Measurements from ENCODE around the gene IFIT2. TPM values are rescaled to one million over a fixed set of nuclear protein-coding genes. Genes with fewer than 3 reads are reported as not detected.

IFIT2 gene
- total and polyA plus RNA-seq, 2 experiments from 2014 or later: 0.10 TPM; not detected in 1

DNA sequence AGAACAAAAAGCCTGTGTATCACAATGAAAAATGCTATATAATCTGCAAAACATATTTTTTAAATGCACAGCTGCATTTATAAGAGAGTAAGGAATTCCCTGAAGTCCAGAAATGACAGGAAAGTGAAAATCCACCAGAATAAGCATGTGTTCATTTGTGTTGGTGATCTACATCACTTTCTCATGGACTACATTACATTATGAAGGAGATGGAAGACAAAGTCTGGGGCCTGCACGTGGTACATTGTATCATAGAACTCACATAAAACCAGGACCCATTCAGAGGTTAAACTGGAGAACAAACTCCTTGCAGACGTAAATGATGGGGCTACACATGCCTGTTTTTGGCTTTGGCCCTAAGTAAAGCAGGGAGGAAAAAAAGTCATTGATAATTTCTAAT lies 42.3 kb downstream of the IFIT2 start:
- Histone ChIP-seq H3K9me2 (ENCODE audit: insufficient read depth) (peaks cover 2% of the 10 kb centered on the region), H3K4me2 (no peak overlapping the region), H3K4me3 (no peak overlapping the region), H3K4me1 (ENCODE audit: insufficient read depth) (peaks cover 38% of the 10 kb centered on the region), H2AFZ (no peak overlapping the region), H3K79me2 (replicated peaks; ENCODE audit: insufficient read depth) (no peaks in the 10 kb centered on the region), H4K20me1 (replicated peaks; ENCODE audit: insufficient read depth) (no peaks in the 10 kb centered on the region), H3K36me3 (ENCODE audit: insufficient read depth) (no peaks in the 10 kb centered on the region), H3K27me3 (ENCODE audit: insufficient read depth) (no peaks in the 10 kb centered on the region), H3K27ac (ENCODE audit: low read depth) (no peak overlapping the region), H3F3A (replicated peaks; ENCODE audit: low read depth) (no peaks in the 10 kb centered on the region)
- no peak for TF ChIP-seq NANOG (IDR thresholded peaks at IDR 0.05; ENCODE audit: borderline replicate concordance)
- no peak for TF ChIP-seq STAT1 (IDR thresholded peaks at IDR 0.05; ENCODE audit: unreplicated experiment)
- TF ChIP-seq EZH2phosphoT487 (IDR thresholded peaks at IDR 0.05; ENCODE audit: unreplicated experiment): no peak
- TF ChIP-seq, protein P1, sequence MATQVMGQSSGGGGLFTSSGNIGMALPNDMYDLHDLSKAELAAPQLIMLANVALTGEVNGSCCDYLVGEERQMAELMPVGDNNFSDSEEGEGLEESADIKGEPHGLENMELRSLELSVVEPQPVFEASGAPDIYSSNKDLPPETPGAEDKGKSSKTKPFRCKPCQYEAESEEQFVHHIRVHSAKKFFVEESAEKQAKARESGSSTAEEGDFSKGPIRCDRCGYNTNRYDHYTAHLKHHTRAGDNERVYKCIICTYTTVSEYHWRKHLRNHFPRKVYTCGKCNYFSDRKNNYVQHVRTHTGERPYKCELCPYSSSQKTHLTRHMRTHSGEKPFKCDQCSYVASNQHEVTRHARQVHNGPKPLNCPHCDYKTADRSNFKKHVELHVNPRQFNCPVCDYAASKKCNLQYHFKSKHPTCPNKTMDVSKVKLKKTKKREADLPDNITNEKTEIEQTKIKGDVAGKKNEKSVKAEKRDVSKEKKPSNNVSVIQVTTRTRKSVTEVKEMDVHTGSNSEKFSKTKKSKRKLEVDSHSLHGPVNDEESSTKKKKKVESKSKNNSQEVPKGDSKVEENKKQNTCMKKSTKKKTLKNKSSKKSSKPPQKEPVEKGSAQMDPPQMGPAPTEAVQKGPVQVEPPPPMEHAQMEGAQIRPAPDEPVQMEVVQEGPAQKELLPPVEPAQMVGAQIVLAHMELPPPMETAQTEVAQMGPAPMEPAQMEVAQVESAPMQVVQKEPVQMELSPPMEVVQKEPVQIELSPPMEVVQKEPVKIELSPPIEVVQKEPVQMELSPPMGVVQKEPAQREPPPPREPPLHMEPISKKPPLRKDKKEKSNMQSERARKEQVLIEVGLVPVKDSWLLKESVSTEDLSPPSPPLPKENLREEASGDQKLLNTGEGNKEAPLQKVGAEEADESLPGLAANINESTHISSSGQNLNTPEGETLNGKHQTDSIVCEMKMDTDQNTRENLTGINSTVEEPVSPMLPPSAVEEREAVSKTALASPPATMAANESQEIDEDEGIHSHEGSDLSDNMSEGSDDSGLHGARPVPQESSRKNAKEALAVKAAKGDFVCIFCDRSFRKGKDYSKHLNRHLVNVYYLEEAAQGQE (IDR thresholded peaks at IDR 0.05; ENCODE audit: unreplicated experiment): no peak
- TF ChIP-seq, protein P2, sequence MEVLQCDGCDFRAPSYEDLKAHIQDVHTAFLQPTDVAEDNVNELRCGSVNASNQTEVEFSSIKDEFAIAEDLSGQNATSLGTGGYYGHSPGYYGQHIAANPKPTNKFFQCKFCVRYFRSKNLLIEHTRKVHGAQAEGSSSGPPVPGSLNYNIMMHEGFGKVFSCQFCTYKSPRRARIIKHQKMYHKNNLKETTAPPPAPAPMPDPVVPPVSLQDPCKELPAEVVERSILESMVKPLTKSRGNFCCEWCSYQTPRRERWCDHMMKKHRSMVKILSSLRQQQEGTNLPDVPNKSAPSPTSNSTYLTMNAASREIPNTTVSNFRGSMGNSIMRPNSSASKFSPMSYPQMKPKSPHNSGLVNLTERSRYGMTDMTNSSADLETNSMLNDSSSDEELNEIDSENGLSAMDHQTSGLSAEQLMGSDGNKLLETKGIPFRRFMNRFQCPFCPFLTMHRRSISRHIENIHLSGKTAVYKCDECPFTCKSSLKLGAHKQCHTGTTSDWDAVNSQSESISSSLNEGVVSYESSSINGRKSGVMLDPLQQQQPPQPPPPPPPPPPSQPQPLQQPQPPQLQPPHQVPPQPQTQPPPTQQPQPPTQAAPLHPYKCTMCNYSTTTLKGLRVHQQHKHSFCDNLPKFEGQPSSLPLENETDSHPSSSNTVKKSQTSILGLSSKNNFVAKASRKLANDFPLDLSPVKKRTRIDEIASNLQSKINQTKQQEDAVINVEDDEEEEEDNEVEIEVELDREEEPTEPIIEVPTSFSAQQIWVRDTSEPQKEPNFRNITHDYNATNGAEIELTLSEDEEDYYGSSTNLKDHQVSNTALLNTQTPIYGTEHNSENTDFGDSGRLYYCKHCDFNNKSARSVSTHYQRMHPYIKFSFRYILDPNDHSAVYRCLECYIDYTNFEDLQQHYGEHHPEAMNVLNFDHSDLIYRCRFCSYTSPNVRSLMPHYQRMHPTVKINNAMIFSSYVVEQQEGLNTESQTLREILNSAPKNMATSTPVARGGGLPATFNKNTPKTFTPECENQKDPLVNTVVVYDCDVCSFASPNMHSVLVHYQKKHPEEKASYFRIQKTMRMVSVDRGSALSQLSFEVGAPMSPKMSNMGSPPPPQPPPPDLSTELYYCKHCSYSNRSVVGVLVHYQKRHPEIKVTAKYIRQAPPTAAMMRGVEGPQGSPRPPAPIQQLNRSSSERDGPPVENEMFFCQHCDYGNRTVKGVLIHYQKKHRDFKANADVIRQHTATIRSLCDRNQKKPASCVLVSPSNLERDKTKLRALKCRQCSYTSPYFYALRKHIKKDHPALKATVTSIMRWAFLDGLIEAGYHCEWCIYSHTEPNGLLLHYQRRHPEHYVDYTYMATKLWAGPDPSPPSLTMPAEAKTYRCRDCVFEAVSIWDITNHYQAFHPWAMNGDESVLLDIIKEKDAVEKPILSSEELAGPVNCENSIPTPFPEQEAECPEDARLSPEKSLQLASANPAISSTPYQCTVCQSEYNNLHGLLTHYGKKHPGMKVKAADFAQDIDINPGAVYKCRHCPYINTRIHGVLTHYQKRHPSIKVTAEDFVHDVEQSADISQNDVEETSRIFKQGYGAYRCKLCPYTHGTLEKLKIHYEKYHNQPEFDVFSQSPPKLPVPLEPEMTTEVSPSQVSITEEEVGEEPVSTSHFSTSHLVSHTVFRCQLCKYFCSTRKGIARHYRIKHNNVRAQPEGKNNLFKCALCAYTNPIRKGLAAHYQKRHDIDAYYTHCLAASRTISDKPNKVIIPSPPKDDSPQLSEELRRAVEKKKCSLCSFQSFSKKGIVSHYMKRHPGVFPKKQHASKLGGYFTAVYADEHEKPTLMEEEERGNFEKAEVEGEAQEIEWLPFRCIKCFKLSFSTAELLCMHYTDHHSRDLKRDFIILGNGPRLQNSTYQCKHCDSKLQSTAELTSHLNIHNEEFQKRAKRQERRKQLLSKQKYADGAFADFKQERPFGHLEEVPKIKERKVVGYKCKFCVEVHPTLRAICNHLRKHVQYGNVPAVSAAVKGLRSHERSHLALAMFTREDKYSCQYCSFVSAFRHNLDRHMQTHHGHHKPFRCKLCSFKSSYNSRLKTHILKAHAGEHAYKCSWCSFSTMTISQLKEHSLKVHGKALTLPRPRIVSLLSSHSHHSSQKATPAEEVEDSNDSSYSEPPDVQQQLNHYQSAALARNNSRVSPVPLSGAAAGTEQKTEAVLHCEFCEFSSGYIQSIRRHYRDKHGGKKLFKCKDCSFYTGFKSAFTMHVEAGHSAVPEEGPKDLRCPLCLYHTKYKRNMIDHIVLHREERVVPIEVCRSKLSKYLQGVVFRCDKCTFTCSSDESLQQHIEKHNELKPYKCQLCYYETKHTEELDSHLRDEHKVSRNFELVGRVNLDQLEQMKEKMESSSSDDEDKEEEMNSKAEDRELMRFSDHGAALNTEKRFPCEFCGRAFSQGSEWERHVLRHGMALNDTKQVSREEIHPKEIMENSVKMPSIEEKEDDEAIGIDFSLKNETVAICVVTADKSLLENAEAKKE (CRISPR knock-in tag; IDR thresholded peaks at IDR 0.05): no peak
- TF ChIP-seq, protein P3, sequence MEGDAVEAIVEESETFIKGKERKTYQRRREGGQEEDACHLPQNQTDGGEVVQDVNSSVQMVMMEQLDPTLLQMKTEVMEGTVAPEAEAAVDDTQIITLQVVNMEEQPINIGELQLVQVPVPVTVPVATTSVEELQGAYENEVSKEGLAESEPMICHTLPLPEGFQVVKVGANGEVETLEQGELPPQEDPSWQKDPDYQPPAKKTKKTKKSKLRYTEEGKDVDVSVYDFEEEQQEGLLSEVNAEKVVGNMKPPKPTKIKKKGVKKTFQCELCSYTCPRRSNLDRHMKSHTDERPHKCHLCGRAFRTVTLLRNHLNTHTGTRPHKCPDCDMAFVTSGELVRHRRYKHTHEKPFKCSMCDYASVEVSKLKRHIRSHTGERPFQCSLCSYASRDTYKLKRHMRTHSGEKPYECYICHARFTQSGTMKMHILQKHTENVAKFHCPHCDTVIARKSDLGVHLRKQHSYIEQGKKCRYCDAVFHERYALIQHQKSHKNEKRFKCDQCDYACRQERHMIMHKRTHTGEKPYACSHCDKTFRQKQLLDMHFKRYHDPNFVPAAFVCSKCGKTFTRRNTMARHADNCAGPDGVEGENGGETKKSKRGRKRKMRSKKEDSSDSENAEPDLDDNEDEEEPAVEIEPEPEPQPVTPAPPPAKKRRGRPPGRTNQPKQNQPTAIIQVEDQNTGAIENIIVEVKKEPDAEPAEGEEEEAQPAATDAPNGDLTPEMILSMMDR (conservative IDR thresholded peaks at IDR 0.05; ENCODE audit: low read depth in 2 of 2): no peak
- TF ChIP-seq ZNF331 (CRISPR knock-in tag; IDR thresholded peaks at IDR 0.05; ENCODE audit: low read depth): no peak
- no peak for TF ChIP-seq POLR2AphosphoS5 (IDR thresholded peaks at IDR 0.05; ENCODE audit: low read depth)
- no peak for TF ChIP-seq EZH2 (IDR thresholded peaks at IDR 0.05; ENCODE audit: low read depth, unreplicated experiment)
- no peak for TF ChIP-seq ZNF114 (CRISPR knock-in tag; IDR thresholded peaks at IDR 0.05)
- no peak for TF ChIP-seq JUNB (IDR thresholded peaks at IDR 0.05; ENCODE audit: unreplicated experiment)
- TF ChIP-seq CREB1 (CRISPR knock-in tag; IDR thresholded peaks at IDR 0.05; ENCODE audit: low read depth): no peak
- TF ChIP-seq, protein P4, sequence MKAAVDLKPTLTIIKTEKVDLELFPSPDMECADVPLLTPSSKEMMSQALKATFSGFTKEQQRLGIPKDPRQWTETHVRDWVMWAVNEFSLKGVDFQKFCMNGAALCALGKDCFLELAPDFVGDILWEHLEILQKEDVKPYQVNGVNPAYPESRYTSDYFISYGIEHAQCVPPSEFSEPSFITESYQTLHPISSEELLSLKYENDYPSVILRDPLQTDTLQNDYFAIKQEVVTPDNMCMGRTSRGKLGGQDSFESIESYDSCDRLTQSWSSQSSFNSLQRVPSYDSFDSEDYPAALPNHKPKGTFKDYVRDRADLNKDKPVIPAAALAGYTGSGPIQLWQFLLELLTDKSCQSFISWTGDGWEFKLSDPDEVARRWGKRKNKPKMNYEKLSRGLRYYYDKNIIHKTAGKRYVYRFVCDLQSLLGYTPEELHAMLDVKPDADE (IDR thresholded peaks at IDR 0.05): no peak
- DNase-seq (ENCODE audit: low spot score): no peak
- Mint-ChIP-seq H3K36me3 (ENCODE audit: low read depth) (no peaks in the 10 kb centered on the region), H3K9me3 (no peaks in the 10 kb centered on the region), H3K27me3 (ENCODE audit: insufficient read depth, low read depth, poor library complexity) (no peaks in the 10 kb centered on the region), H3K4me3 (no peak overlapping the region), H3K4me1 (peaks cover 55% of the 10 kb centered on the region), H3K27ac (no peak overlapping the region)
- no peak for ATAC-seq

All from GM23338 (cell line).